HG03565 (cell line): ENCODE results near the gene TMBIM1.

Experiments
- ATAC-seq: cut with Tn5 transposase; IDR thresholded peaks from one replicate; pipeline ENCODE4 v1.9.1; 2021; ENCODE audit warnings: mild to moderate bottlenecking, moderate library complexity; ENCODE audit not compliant: unreplicated experiment

Gene TMBIM1

GRCh38 chr2:218259099-218259961 is 33.0 kb downstream of the TMBIM1 start:
- ATAC-seq, result no peak

- peak; percentile 64 for ATAC-seq
Measured at GRCh38 chr2:218257390-218257981, 34.8 kb downstream of the TMBIM1 start.

- ATAC-seq, result no peak
Measured at GRCh38 chr2:218256612-218257350, 35.5 kb downstream of the TMBIM1 start.

- ATAC-seq, result no peak
Measured at GRCh38 chr2:218255446-218255845, 36.9 kb downstream of the TMBIM1 start.

- ATAC-seq, result no peak
Measured at GRCh38 chr2:218253232-218253625, 39.1 kb downstream of the TMBIM1 start.

GRCh38 chr2:218252509-218253231 is 39.6 kb downstream of the TMBIM1 start:
- ATAC-seq, result no peak

- no peak for ATAC-seq
Measured at GRCh38 chr2:218249691-218250090, 42.6 kb downstream of the TMBIM1 start.

GRCh38 chr2:218245214-218245613 is 47.1 kb downstream of the TMBIM1 start:
- ATAC-seq, result no peak

- no peak for ATAC-seq
Measured at GRCh38 chr2:218244665-218245064, 47.6 kb downstream of the TMBIM1 start.

- ATAC-seq, result no peak
Measured at GRCh38 chr2:218244204-218244603, 48.1 kb downstream of the TMBIM1 start.

GRCh38 chr2:218238887-218239286 is 53.4 kb downstream of the TMBIM1 start:
- ATAC-seq, result no peak

- no peak for ATAC-seq
Measured at GRCh38 chr2:218236829-218237228, 55.5 kb downstream of the TMBIM1 start.

- ATAC-seq, result no peak
Measured at GRCh38 chr2:218235017-218235416, 57.3 kb downstream of the TMBIM1 start.

GRCh38 chr2:218234521-218234920 is 57.8 kb downstream of the TMBIM1 start:
- no peak for ATAC-seq

GRCh38 chr2:218233543-218233942 is 58.8 kb downstream of the TMBIM1 start:
- no peak for ATAC-seq

- no peak for ATAC-seq
Measured at GRCh38 chr2:218230882-218231281, 61.4 kb downstream of the TMBIM1 start.

GRCh38 chr2:218229851-218230250 is 62.5 kb downstream of the TMBIM1 start:
- no peak for ATAC-seq

- peak; percentile 87 for ATAC-seq
Measured at GRCh38 chr2:218229239-218229638, 63.1 kb downstream of the TMBIM1 start.

GRCh38 chr2:218228366-218229090 is 63.8 kb downstream of the TMBIM1 start:
- ATAC-seq, result no peak

- ATAC-seq, result no peak
Measured at GRCh38 chr2:218226903-218227302, 65.4 kb downstream of the TMBIM1 start.
